Karpas-422 (cell line): ENCODE measurements around the gene MGAM2. TPM values are rescaled to one million over a fixed set of nuclear protein-coding genes. Genes with fewer than 3 reads are reported as not detected.

Experiments
- DNase-seq: peaks from one replicate; pipeline ENCODE4 v3.0.0-alpha.2; 2015
- H2AFZ ChIP-seq: fragments of 200-600 bp; sonication (generic); 2 replicates; pipeline ENCODE4 v1.6.1; 2014; ENCODE audit warnings: antibody characterized with exemption, low read length, mixed read lengths
- H3K27ac ChIP-seq: fragments of 200-600 bp; sonication (generic); 2 replicates; pipeline ENCODE4 v1.5.1; 2014; ENCODE audit warnings: mild to moderate bottlenecking, low read length, moderate library complexity
- H3K27me3 ChIP-seq: fragments of 200-600 bp; sonication (generic); 2 replicates; pipeline ENCODE4 v1.6.1; 2014; ENCODE audit warnings: low read length, mixed read lengths
- H3K36me3 ChIP-seq: fragments of 200-600 bp; sonication (generic); 2 replicates; pipeline ENCODE4 v1.6.1; 2014; ENCODE audit warnings: low read length, mixed read lengths; ENCODE audit not compliant: insufficient read depth
- H3K4me1 ChIP-seq: fragments of 200-600 bp; sonication (generic); 2 replicates; pipeline ENCODE4 v1.6.1; 2014; ENCODE audit warnings: mild to moderate bottlenecking, low read length, mixed read lengths
- H3K4me2 ChIP-seq: fragments of 200-600 bp; sonication (generic); 2 replicates; pipeline ENCODE4 v1.6.1; 2014; ENCODE audit warnings: low read length, low read depth, mild to moderate bottlenecking; ENCODE audit not compliant: poor library complexity, severe bottlenecking
- H3K4me3 ChIP-seq: fragments of 200-600 bp; sonication (generic); 2 replicates; pipeline ENCODE4 v1.5.1; 2014; ENCODE audit warnings: mild to moderate bottlenecking, antibody characterized with exemption, low read length, mixed read lengths
- H3K79me2 ChIP-seq: fragments of 200-600 bp; sonication (generic); 2 replicates; pipeline ENCODE4 v1.6.1; 2014; ENCODE audit warnings: mild to moderate bottlenecking, low read length, mixed read lengths
- H3K9ac ChIP-seq: fragments of 200-600 bp; sonication (generic); 2 replicates; pipeline ENCODE4 v1.6.0; 2014; ENCODE audit warnings: low read length
- H3K9me2 ChIP-seq: fragments of 200-600 bp; sonication (generic), shearing (Covaris generic); replicated peaks from 2 replicates; pipeline ENCODE4 v1.6.0; 2014; ENCODE audit warnings: mild to moderate bottlenecking, low read length, moderate library complexity; ENCODE audit not compliant: insufficient read depth
- H3K9me3 ChIP-seq: fragments of 300-700, 200-600 bp; sonication (generic); 2 replicates; pipeline ENCODE4 v1.6.1; 2014; ENCODE audit warnings: low read length, mixed read lengths
- H4K20me1 ChIP-seq: fragments of 200-600 bp; sonication (generic); 2 replicates; pipeline ENCODE4 v1.6.1; 2014; ENCODE audit warnings: mild to moderate bottlenecking, antibody characterized with exemption, low read length, low read depth; ENCODE audit not compliant: insufficient read depth
- total RNA-seq: library from RNA; depleted of rRNA; stranded (reverse); fragments of >200 nt; shearing (Covaris generic); gene quantifications from 2 replicates; pipeline ENCODE4 v1.2.3, GENCODE V29; 2014; ENCODE audit warnings: low replicate concordance

Gene MGAM2
- total RNA-seq, 1 experiment from 2014 or later = not detected

- H3K4me3 ChIP-seq = no peak overlapping the region
- no peaks in the 10 kb centered on the region for H3K79me2 ChIP-seq
- no peaks in the 10 kb centered on the region for H3K36me3 ChIP-seq
- H3K9ac ChIP-seq = no peak overlapping the region
- H3K27me3 ChIP-seq = no peaks in the 10 kb centered on the region
- no peaks in the 10 kb centered on the region for H4K20me1 ChIP-seq
- no peak overlapping the region for H3K27ac ChIP-seq
- no peaks in the 10 kb centered on the region for H3K9me3 ChIP-seq
- no peaks in the 10 kb centered on the region for H3K4me1 ChIP-seq
- no peak overlapping the region for H2AFZ ChIP-seq
- H3K4me2 ChIP-seq = no peak overlapping the region
- DNase-seq = no peak
- H3K9me2 ChIP-seq = no peaks in the 10 kb centered on the region
Measured at GRCh38 chr7:142172932-142173331, 61.4 kb downstream of the MGAM2 start.

DNA sequence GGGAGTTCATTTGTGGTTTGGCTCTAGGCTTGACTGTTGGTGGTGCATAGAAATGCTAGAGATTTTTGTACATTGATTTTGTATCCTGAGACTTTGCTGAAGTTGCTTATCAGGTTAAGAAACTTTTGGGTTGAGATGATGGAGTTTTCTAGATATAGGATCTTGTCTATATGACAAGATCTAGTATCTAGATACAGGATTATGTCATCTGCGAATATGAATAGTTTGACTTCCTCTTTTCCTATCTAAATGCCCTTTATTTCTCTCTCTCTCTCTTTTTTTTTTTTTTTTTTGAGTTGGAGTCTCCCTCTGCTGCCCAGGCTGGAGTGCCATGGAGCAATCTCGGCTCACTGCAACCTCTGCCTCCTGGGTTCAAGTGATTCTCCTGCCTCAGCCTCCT, 62.9 kb downstream of the MGAM2 start:
- Histone ChIP-seq H3K4me2 (no peak overlapping the region), H3K9ac (no peak overlapping the region), H2AFZ (no peak overlapping the region), H4K20me1 (no peaks in the 10 kb centered on the region), H3K9me2 (no peaks in the 10 kb centered on the region), H3K4me1 (no peaks in the 10 kb centered on the region), H3K27me3 (no peaks in the 10 kb centered on the region), H3K4me3 (no peak overlapping the region), H3K79me2 (no peaks in the 10 kb centered on the region), H3K27ac (no peak overlapping the region), H3K9me3 (no peaks in the 10 kb centered on the region), H3K36me3 (no peaks in the 10 kb centered on the region)
- no peak for DNase-seq

- DNase-seq = no peak
- no peaks in the 10 kb centered on the region for H3K9me2 ChIP-seq
- no peak overlapping the region for H3K4me2 ChIP-seq
- no peak overlapping the region for H2AFZ ChIP-seq
- H3K4me1 ChIP-seq = no peaks in the 10 kb centered on the region
- H3K79me2 ChIP-seq = no peaks in the 10 kb centered on the region
- no peak overlapping the region for H3K9ac ChIP-seq
- H3K27ac ChIP-seq = no peak overlapping the region
- H4K20me1 ChIP-seq = no peaks in the 10 kb centered on the region
- no peaks in the 10 kb centered on the region for H3K27me3 ChIP-seq
- no peaks in the 10 kb centered on the region for H3K36me3 ChIP-seq
- no peaks in the 10 kb centered on the region for H3K9me3 ChIP-seq
- H3K4me3 ChIP-seq = no peak overlapping the region
Measured at GRCh38 chr7:142175594-142175993, 64.1 kb downstream of the MGAM2 start.

- no peaks in the 10 kb centered on the region for H3K36me3 ChIP-seq
- no peaks in the 10 kb centered on the region for H3K27me3 ChIP-seq
- no peaks in the 10 kb centered on the region for H3K79me2 ChIP-seq
- no peaks in the 10 kb centered on the region for H3K4me1 ChIP-seq
- H3K4me2 ChIP-seq = no peak overlapping the region
- H4K20me1 ChIP-seq = no peaks in the 10 kb centered on the region
- no peak overlapping the region for H3K27ac ChIP-seq
- H3K9me3 ChIP-seq = no peaks in the 10 kb centered on the region
- H3K9me2 ChIP-seq = no peaks in the 10 kb centered on the region
- H2AFZ ChIP-seq = no peak overlapping the region
- H3K9ac ChIP-seq = no peak overlapping the region
- no peak overlapping the region for H3K4me3 ChIP-seq
- DNase-seq = no peak
Measured at GRCh38 chr7:142176901-142177300, 65.4 kb downstream of the MGAM2 start.

DNA sequence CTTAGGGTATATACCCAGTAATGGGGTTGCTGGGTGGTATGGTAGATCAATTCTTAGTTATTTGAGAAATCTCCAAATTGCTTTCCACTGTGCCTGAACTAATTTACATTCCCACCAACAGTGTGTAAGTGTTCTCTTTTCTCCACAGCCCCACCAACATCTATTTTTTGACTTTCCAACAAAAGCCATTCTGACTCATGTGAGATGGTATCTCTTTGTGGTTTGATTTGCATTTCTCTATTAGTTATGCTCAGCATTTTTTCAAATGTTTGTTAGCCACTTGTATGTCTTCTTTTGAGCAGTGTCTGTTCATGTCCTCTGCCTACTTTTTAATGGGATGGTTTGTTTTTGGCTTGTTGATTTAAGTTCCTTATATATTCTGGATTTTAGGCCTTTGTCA, 66.4 kb downstream of the MGAM2 start:
- H2AFZ ChIP-seq = no peak overlapping the region
- no peaks in the 10 kb centered on the region for H3K36me3 ChIP-seq
- DNase-seq = no peak
- H3K4me1 ChIP-seq = no peaks in the 10 kb centered on the region
- no peaks in the 10 kb centered on the region for H3K9me2 ChIP-seq
- H3K9me3 ChIP-seq = no peaks in the 10 kb centered on the region
- no peaks in the 10 kb centered on the region for H3K27me3 ChIP-seq
- no peaks in the 10 kb centered on the region for H4K20me1 ChIP-seq
- no peaks in the 10 kb centered on the region for H3K79me2 ChIP-seq
- H3K27ac ChIP-seq = no peak overlapping the region
- no peak overlapping the region for H3K4me3 ChIP-seq
- H3K9ac ChIP-seq = no peak overlapping the region
- H3K4me2 ChIP-seq = no peak overlapping the region

- H4K20me1 ChIP-seq = no peaks in the 10 kb centered on the region
- no peak for DNase-seq
- no peak overlapping the region for H3K4me2 ChIP-seq
- no peaks in the 10 kb centered on the region for H3K36me3 ChIP-seq
- H3K27me3 ChIP-seq = no peaks in the 10 kb centered on the region
- H3K4me1 ChIP-seq = no peaks in the 10 kb centered on the region
- H3K79me2 ChIP-seq = no peaks in the 10 kb centered on the region
- no peaks in the 10 kb centered on the region for H3K9me2 ChIP-seq
- H2AFZ ChIP-seq = no peak overlapping the region
- no peak overlapping the region for H3K4me3 ChIP-seq
- no peak overlapping the region for H3K27ac ChIP-seq
- H3K9me3 ChIP-seq = no peaks in the 10 kb centered on the region
- H3K9ac ChIP-seq = no peak overlapping the region
Measured at GRCh38 chr7:142180426-142180825, 68.9 kb downstream of the MGAM2 start.

- Histone ChIP-seq H3K9me2 (no peaks in the 10 kb centered on the region), H3K27ac (no peak overlapping the region), H3K4me2 (no peak overlapping the region), H3K4me1 (no peaks in the 10 kb centered on the region), H3K27me3 (no peaks in the 10 kb centered on the region), H3K36me3 (no peaks in the 10 kb centered on the region), H2AFZ (no peak overlapping the region), H3K9ac (no peak overlapping the region), H3K79me2 (no peaks in the 10 kb centered on the region), H3K4me3 (no peak overlapping the region), H3K9me3 (no peaks in the 10 kb centered on the region), H4K20me1 (no peaks in the 10 kb centered on the region)
- DNase-seq = no peak
Measured at GRCh38 chr7:142181211-142181610, 69.7 kb downstream of the MGAM2 start.

GRCh38 chr7:142181966-142182365, 70.4 kb downstream of the MGAM2 start:
- Histone ChIP-seq H3K9ac (no peak overlapping the region), H2AFZ (no peak overlapping the region), H3K9me3 (no peaks in the 10 kb centered on the region), H3K4me3 (no peak overlapping the region), H3K9me2 (no peaks in the 10 kb centered on the region), H3K27me3 (no peaks in the 10 kb centered on the region), H3K36me3 (no peaks in the 10 kb centered on the region), H3K79me2 (no peaks in the 10 kb centered on the region), H3K4me1 (no peaks in the 10 kb centered on the region), H4K20me1 (no peaks in the 10 kb centered on the region), H3K4me2 (no peak overlapping the region), H3K27ac (no peak overlapping the region)
- no peak for DNase-seq

- no peak overlapping the region for H3K9ac ChIP-seq
- H3K4me3 ChIP-seq = no peak overlapping the region
- no peak overlapping the region for H2AFZ ChIP-seq
- no peaks in the 10 kb centered on the region for H4K20me1 ChIP-seq
- no peak overlapping the region for H3K27ac ChIP-seq
- no peaks in the 10 kb centered on the region for H3K9me2 ChIP-seq
- DNase-seq = no peak
- H3K36me3 ChIP-seq = no peaks in the 10 kb centered on the region
- H3K4me1 ChIP-seq = no peaks in the 10 kb centered on the region
- H3K79me2 ChIP-seq = no peaks in the 10 kb centered on the region
- H3K9me3 ChIP-seq = no peaks in the 10 kb centered on the region
- no peak overlapping the region for H3K4me2 ChIP-seq
- H3K27me3 ChIP-seq = no peaks in the 10 kb centered on the region
Measured at GRCh38 chr7:142185069-142185468, 73.6 kb downstream of the MGAM2 start.
